Cortex of kidney (tissue), 1 donor: ENCODE results near the gene TAP2.

Source experiments
- DNase-seq: peaks from one replicate; lab custom pipeline; 2025; lab: John Stamatoyannopoulos, UW

The TAP2 gene

DNA sequence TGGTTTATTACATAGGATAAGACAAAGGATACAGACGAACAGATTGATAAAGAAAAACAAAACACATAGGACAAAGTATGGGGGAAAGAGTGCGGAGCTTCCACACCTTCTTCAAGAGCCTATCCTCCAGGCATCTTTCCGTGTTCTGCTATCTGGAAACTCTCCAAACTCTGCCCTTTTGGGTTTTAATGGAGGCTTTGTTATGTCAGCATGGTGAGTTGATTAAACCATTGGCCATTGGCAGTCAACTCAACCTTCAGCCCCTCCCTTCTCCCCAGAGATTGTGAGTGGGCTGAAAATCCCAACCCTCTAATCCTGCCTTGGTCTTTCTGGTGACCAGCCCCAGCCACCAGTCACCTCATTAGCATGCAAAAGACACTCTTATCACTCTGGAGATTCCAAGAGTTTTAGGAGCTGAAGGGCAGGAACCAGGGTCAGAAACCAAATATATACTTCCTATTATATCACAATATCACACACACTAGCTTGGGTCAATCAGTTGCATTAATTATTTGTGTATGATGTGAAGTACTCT lies 45.6 kb downstream of the TAP2 start:
- DNase-seq, result no peak

DNA sequence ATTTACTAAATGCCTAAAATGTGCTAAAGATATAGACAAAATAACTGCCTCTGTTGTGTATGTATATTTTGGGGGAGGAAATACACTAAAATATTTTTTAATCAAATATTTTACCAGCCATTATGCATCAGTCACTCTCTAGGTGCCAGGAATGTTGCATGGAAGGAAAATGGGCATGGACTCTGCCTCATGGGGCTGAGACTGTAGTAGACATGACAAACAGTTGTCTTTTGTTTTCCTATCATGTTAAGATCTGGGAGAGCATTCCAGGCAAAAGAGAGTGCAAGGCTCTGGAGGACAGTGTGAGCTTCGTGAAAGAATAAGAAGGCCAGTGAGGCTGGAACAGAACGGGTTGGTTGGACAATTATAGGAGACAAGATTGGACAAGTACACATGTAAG lies 48.2 kb downstream of the TAP2 start:
- DNase-seq, result no peak
